Right lobe of liver (tissue), 4 donors: Measurements from ENCODE around the gene ACKR1.

ENCODE experiments used
- POLR2A ChIP-seq: fragments of 450-650 bp; IDR thresholded peaks from one replicate; pipeline ENCODE4 v1.6.1; 2017; ENCODE audit warnings: antibody characterized with exemption, mild to moderate bottlenecking
- TF ChIP-seq, protein P1 (sequence below), 4 donors: fragments of 200-600 bp in 3 of 4; fragments of 450-650 bp in 1 of 4; IDR thresholded peaks; one replicate each; pipeline versions ENCODE4 v1.5.1 to v1.8.0; 2016 to 2022; ENCODE audit warnings: antibody characterized with exemption in 4 of 4, mild to moderate bottlenecking in 2 of 4
- donor health status: DM: no; HTN: no; CAD: no.
- donor health status: DM: no; HTN: no; CAD: no.
- donor health status: DM: no; HTN: yes; CAD: no.

DNA sequence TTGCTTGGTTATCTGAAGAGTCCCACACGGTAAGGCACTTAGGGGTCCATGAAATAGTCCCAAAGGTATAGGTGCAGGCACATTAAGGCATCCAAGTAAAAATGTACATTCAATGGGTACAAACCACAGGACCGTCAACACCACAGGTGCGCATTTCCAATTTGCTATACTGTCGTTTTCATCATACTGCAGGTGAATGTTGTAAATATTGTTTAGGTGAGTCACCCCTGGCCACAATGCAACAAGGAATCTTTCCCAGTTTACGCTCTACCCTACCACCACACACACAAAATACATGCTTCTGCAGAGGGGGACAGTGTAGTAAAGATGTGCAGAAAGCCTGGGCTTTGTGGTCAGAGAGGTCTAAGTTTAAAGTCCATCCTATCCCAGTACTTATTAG, 19.6 kb upstream of the ACKR1 start:
- no peak for TF ChIP-seq POLR2A
- TF ChIP-seq, protein P1, sequence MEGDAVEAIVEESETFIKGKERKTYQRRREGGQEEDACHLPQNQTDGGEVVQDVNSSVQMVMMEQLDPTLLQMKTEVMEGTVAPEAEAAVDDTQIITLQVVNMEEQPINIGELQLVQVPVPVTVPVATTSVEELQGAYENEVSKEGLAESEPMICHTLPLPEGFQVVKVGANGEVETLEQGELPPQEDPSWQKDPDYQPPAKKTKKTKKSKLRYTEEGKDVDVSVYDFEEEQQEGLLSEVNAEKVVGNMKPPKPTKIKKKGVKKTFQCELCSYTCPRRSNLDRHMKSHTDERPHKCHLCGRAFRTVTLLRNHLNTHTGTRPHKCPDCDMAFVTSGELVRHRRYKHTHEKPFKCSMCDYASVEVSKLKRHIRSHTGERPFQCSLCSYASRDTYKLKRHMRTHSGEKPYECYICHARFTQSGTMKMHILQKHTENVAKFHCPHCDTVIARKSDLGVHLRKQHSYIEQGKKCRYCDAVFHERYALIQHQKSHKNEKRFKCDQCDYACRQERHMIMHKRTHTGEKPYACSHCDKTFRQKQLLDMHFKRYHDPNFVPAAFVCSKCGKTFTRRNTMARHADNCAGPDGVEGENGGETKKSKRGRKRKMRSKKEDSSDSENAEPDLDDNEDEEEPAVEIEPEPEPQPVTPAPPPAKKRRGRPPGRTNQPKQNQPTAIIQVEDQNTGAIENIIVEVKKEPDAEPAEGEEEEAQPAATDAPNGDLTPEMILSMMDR (IDR thresholded peaks at IDR 0.05), result no peak
